DOHH2 (cell line): Measurements from ENCODE around the gene MAP4K3.

Experiments used
- CTCF ChIP-seq: fragments of 200-600 bp; sonication (generic); IDR thresholded peaks from one replicate; pipeline ENCODE4 v1.5.1; 2014; ENCODE audit warnings: antibody characterized with exemption, mild to moderate bottlenecking, low read depth, low read length; ENCODE audit not compliant: poor library complexity, severe bottlenecking
- EZH2phosphoT487 ChIP-seq: fragments of 200-600 bp; sonication (generic); IDR thresholded peaks from 2 replicates; pipeline ENCODE4 v1.6.1; 2017; ENCODE audit warnings: borderline replicate concordance, mild to moderate bottlenecking, antibody characterized with exemption, low read length, moderate library complexity, mixed read lengths

GRCh38 chr2:39392672-39393071 lies 44.4 kb downstream of the MAP4K3 start:
- no peak for TF ChIP-seq CTCF
- no peak for TF ChIP-seq EZH2phosphoT487
